Kasumi-1 (cell line): ENCODE data around the gene SLC17A8.
A peak's percentile ranks its signal among the peaks of the same experiment; 100 is the strongest.
"Not testable (repeated sequence)": the region's sequence is repeated elsewhere in the genome, so short reads cannot be mapped to it uniquely, and the experiment has no call there.

ENCODE experiments used
- DNase-seq, 2 experiments: peaks; one replicate each; lab custom pipeline; 2025; lab: John Stamatoyannopoulos, UW

Gene SLC17A8

GRCh38 chr12:100356644-100357223 lies at the start of gene SLC17A8:
Gene SLC17A8 (plus strand): TSS chr12:100357074. CDS start chr12:100357392, 318 bp downstream.
- DNase-seq = no peak

GRCh38 chr12:100308138-100308537 lies 48.7 kb upstream of the SLC17A8 start:
- DNase-seq = not testable (repeated sequence)

GRCh38 chr12:100311317-100311716 lies 45.6 kb upstream of the SLC17A8 start:
- DNase-seq = no peak

- DNase-seq = no peak
Observed at GRCh38 chr12:100317371-100317770, 39.5 kb upstream of the SLC17A8 start.

- DNase-seq = no peak
Observed at GRCh38 chr12:100324498-100324897, 32.4 kb upstream of the SLC17A8 start.

GRCh38 chr12:100326208-100326607 lies 30.7 kb upstream of the SLC17A8 start:
- no peak for DNase-seq

- no peak for DNase-seq
Observed at GRCh38 chr12:100329800-100330199, 27.1 kb upstream of the SLC17A8 start.

GRCh38 chr12:100331871-100332270 lies 25.0 kb upstream of the SLC17A8 start:
- no peak for DNase-seq

- no peak for DNase-seq
Observed at GRCh38 chr12:100332852-100333251, 24.0 kb upstream of the SLC17A8 start.

GRCh38 chr12:100337299-100337698 lies 19.6 kb upstream of the SLC17A8 start:
- no peak for DNase-seq

- DNase-seq = no peak
Observed at GRCh38 chr12:100337727-100338126, 19.1 kb upstream of the SLC17A8 start.

GRCh38 chr12:100339071-100339470 lies 17.8 kb upstream of the SLC17A8 start:
- DNase-seq = no peak

- not testable (repeated sequence) for DNase-seq
Observed at GRCh38 chr12:100342897-100343296, 14.0 kb upstream of the SLC17A8 start.

- DNase-seq = not testable (repeated sequence)
Observed at GRCh38 chr12:100344351-100344750, 12.5 kb upstream of the SLC17A8 start.

GRCh38 chr12:100345020-100345767 lies 11.7 kb upstream of the SLC17A8 start:
- no peak for DNase-seq

- no peak for DNase-seq
Observed at GRCh38 chr12:100346660-100347059, 10.2 kb upstream of the SLC17A8 start.

- DNase-seq = peak; percentile 36 to 49
Observed at GRCh38 chr12:100348657-100349454, 8.0 kb upstream of the SLC17A8 start.

GRCh38 chr12:100359248-100359647 lies 2.4 kb downstream of the SLC17A8 start:
- DNase-seq = no peak

- DNase-seq = no peak
Observed at GRCh38 chr12:100359822-100360221, 2.9 kb downstream of the SLC17A8 start.

- DNase-seq = no peak
Observed at GRCh38 chr12:100360450-100360849, 3.6 kb downstream of the SLC17A8 start.

- no peak for DNase-seq
Observed at GRCh38 chr12:100364324-100364723, 7.5 kb downstream of the SLC17A8 start.

GRCh38 chr12:100365411-100365810 lies 8.5 kb downstream of the SLC17A8 start:
- no peak for DNase-seq

- DNase-seq = no peak
Observed at GRCh38 chr12:100368066-100368465, 11.2 kb downstream of the SLC17A8 start.
